Middle frontal gyrus (tissue), 1 donor: ENCODE results near the gene CMC2.

Experiments used
- DNase-seq: peaks from one replicate; pipeline ENCODE4 v3.0.0-alpha.2; 2015; ENCODE audit warnings: low spot score; ENCODE audit errors: extremely low spot score

CMC2 gene

DNA sequence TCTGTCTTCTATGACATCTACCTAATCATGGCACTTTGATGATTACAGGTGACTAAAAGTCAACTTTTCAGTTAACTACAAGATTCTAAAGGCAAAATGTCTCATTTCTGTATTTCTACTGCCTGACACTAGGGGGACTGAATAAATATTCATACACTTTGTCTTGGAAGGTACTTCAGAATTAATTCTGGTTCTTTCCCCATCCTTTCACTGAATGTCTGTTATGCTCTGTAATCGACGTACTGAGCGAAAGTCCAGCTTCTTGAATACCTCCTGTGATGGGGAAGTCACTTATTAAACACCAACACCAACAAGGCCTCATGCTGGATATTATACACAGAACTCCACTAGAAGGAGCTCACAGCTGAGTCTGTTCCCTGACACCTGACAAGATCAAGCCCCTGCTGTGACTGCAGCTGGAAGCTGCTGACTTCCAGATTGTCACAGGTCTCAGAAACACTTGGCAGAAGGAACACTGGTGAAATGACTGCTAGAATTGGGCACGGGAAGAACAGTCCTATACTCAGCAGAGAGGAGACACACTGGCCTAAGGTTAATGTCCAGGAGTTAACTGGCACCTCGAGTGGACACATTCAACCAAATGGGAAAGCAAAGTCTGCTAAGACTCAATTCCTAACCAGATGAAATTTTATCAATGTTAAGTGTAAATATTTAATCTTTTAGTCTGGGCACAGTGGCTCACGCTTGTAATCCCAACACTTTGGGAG, 31.9 kb downstream of the CMC2 start:
- DNase-seq: no peak

GRCh38 chr16:80973991-80974390, 32.7 kb downstream of the CMC2 start:
- no peak for DNase-seq

GRCh38 chr16:80972611-80973010, 34.1 kb downstream of the CMC2 start:
- DNase-seq: no peak

DNA sequence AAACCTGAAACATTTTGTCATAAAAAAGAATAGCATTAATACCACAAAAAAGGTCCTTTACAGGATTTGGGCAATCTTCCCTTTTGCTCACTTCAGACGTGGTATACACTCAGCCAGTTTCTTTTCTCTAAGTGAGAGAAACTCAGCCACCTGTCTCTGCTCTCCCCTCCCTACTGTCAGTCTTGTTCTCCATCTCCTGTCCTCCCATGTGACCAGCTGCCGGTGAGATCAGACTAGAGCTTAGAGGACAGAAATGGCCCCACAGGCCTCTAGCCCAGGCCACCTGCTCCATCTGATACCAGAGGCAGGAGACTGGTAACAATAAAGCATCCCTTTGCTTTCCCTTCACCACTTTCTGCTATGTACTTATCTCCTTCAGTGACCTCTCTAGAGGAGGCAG, 34.9 kb downstream of the CMC2 start:
- DNase-seq: no peak

GRCh38 chr16:80969114-80969484, 37.6 kb downstream of the CMC2 start:
- DNase-seq: no peak

DNA sequence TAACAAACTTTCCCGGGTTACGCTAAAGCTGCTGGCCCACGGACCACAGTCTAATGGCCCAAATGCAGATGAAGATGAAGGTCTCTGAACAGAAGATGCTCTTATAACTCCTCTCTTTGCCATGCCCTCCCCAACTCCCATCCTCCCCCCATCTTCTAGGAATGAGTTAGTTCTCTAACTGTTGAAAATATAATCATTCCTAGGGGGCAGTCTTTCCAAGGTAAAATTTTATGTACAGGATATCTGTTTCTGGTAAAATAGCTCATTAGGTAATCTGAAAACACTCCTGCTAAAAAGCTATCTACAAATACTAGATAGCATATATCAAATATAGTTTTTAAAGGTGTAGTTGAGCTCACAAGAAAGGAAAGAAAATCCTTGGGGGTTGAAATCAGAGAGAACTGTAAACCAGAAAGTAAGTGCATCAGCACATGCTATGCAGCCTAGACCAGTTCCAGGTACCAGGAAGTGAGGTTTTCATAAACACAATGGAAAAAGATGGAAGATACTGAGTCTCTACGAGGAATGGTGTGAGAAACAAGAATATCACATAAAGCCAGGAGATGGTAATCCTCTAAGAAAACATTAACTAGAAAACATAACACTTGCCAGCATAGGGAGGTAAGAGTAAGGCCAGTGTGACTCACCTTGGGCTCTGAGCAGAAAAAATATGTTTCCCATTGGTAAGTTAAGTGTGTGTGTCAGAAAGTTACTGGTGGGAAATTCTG, 38.1 kb downstream of the CMC2 start:
- no peak for DNase-seq

DNA sequence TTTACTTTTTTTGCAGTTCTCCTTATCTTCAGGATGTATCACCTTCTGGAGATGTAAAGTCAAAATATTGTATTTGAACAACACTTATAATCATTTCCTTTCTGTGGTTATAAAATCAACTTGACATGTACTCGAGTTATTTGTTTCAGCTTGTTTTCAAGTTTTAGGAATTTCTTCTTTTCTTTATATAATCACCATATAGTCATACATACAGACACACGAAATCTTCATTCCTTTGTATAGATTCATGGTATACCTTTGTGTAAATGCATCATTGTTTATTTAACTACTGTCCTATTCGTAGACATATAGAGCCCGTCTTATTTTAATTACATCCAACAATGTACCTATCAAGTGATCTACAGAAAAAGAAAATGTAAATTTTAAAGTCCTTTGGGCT, 40.1 kb downstream of the CMC2 start:
- DNase-seq: no peak

- DNase-seq: no peak
These were observed 42.3 kb downstream of the CMC2 start for GRCh38 chr16:80964351-80964750.

DNA sequence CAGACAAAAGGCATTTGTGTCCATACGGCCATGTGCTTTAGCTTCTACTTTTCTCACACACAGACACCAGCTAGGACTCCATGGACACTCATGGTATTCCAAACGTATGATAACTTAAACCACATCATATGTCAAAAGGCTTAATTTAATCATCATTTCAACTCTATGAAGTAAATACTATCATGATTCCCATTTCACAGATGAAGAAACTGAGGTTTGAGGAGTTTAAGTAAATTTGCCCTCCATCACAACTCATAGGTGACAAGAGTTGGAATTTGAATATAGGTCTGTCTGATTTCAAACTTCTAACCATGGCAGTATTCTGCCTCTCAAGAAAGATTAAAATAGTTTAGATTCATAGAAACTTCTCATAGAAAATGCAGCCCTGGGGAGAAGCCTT, 43.8 kb downstream of the CMC2 start:
- no peak for DNase-seq

DNA sequence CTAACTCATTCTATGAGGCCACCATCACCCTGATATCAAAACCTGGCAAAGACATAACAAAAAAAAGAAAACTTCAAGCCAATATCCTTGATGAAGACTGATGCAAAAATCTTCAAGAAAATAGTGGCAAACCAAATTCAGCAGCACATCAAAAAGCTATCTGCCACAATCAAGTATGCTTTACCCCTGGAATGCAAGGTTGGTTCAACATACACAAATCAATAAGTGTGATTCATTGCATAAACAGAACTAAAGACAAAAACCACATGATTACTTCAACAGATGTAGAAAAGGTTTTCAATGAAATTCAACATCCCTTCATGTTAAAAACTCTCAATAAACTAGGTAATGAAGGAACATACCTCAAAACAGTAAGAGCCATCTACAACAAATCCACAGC, 48.4 kb downstream of the CMC2 start:
- DNase-seq: no peak

- no peak for DNase-seq
These were observed 51.7 kb downstream of the CMC2 start for GRCh38 chr16:80954985-80955384.

- peak; percentile 10 for DNase-seq
These were observed 57.7 kb downstream of the CMC2 start for GRCh38 chr16:80948886-80949493.

GRCh38 chr16:80947708-80948625, 58.7 kb downstream of the CMC2 start:
- DNase-seq: no peak

- no peak for DNase-seq
These were observed 59.4 kb downstream of the CMC2 start for GRCh38 chr16:80947239-80947638.

GRCh38 chr16:80946481-80946880, 60.2 kb downstream of the CMC2 start:
- DNase-seq: no peak

DNA sequence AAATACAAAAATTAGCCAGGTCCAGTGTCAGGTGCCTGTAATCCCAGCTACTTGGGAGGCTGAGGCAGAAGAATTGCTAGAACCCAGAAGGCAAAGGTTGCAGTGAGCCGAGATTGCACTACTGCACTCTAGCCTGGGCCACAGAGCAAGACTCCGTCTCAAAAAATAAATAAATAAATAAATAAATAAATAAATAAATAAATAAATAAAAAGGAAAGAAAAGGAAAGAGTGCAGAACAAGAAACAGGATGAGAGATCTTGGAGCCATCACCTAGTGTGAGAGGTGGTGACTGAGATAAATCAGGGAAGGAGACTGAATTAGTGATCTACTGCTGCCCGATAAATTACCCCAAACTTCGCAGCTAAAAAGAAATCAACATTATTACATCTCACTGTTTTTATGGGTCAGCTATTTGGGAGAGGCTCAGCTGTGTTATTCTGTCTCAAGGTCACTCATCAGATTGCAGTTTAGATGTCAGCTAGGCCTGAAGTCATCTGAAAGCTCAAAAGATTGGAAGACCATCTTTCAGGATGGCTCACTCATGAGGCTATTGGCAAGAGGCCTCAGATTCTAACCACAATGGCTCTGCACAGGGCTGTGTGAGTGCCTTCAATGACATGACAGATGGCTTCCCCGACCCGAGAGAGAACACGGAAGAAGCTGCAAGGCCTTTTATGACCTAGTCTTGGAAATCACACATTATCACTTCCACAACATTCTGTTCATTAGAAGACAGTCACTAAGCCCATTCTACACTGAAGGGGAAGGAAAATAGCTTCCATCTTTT, 66.4 kb downstream of the CMC2 start:
- no peak for DNase-seq

GRCh38 chr16:80938879-80939260, 67.8 kb downstream of the CMC2 start:
- DNase-seq: no peak

- no peak for DNase-seq
These were observed 68.4 kb downstream of the CMC2 start for GRCh38 chr16:80938004-80938878.

DNA sequence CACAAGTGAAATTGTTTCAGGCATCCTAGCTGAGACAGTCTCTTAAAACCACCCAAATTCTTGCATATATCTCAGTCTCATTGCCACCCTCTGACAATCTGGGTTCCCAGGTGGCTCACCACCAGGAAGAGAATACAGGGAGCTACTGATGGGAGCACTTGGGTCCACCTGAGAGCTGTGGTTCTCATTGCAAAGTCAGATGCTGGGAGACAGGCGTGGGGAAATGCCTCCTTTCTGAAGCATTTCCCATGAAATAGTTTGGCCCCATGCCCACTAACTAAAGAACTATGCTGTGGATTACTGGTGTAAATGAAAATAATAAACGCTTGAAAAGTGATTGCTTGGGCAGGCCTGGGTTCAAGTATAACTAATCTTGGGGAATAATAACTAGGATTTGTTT, 70.3 kb downstream of the CMC2 start:
- no peak for DNase-seq

DNA sequence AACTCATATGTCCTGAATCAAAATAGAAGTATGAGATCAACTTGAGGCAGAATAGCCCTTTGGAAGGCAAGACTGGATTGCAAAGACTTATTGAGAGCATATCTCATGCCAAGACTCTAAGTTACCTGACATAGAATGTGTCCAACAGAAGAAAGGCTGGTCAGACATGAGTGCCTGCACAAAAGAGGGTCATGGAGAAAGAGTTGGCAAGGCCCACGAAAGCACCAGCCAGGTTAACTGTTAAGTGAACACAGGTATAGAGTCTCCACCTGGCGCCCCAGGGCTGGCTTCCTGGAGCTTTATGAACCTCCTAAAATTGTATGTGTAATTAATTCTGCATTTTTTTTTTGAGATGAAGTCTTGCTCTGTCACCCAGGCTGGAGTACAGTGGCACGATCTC, 71.0 kb downstream of the CMC2 start:
- no peak for DNase-seq
